Duodenal mucosa (tissue), 2 donors: ENCODE data around the gene ARMC2.

Experiments used
- H3K27ac ChIP-seq: one replicate; pipeline ENCODE4 v1.7.0; 2013; ENCODE audit warnings: low read depth, low read length
- H3K27me3 ChIP-seq, 2 donors: one replicate each; pipeline ENCODE4 v1.7.0; 2013; ENCODE audit warnings: low read length in 2 of 2, control low read depth in 1 of 2; ENCODE audit not compliant: insufficient read depth in 2 of 2, control insufficient read depth in 1 of 2
- H3K36me3 ChIP-seq, 2 donors: one replicate each; pipeline ENCODE4 v1.7.0; 2013; ENCODE audit warnings: low read length in 2 of 2, control low read depth in 1 of 2; ENCODE audit not compliant: insufficient read depth in 2 of 2, control insufficient read depth in 1 of 2
- H3K4me1 ChIP-seq, 2 donors: one replicate each; pipeline ENCODE4 v1.7.0; 2013; ENCODE audit warnings: low read length in 2 of 2, control low read depth in 1 of 2; ENCODE audit not compliant: insufficient read depth in 2 of 2, control insufficient read depth in 1 of 2
- H3K4me3 ChIP-seq, 2 donors: one replicate each; pipeline ENCODE4 v1.7.0; 2013; ENCODE audit warnings: low read length in 2 of 2, low read depth in 1 of 2
- H3K9ac ChIP-seq, 2 donors: one replicate each; pipeline ENCODE4 v1.7.0; 2013; ENCODE audit warnings: low read length in 2 of 2, low read depth in 1 of 2
- H3K9me3 ChIP-seq, 2 donors: one replicate each; pipeline ENCODE4 v1.7.0; 2013; ENCODE audit warnings: low read length in 2 of 2, control low read depth in 1 of 2; ENCODE audit not compliant: control insufficient read depth in 1 of 2

ARMC2 gene, protein sequence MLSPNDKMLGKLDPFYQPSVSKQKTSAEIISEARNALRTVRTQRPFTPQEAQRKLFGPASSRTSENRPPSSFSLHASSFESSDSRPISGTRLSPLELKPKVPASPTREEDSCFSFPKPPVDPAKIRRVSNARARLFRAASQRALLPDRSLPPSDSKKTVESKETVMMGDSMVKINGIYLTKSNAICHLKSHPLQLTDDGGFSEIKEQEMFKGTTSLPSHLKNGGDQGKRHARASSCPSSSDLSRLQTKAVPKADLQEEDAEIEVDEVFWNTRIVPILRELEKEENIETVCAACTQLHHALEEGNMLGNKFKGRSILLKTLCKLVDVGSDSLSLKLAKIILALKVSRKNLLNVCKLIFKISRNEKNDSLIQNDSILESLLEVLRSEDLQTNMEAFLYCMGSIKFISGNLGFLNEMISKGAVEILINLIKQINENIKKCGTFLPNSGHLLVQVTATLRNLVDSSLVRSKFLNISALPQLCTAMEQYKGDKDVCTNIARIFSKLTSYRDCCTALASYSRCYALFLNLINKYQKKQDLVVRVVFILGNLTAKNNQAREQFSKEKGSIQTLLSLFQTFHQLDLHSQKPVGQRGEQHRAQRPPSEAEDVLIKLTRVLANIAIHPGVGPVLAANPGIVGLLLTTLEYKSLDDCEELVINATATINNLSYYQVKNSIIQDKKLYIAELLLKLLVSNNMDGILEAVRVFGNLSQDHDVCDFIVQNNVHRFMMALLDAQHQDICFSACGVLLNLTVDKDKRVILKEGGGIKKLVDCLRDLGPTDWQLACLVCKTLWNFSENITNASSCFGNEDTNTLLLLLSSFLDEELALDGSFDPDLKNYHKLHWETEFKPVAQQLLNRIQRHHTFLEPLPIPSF

DNA sequence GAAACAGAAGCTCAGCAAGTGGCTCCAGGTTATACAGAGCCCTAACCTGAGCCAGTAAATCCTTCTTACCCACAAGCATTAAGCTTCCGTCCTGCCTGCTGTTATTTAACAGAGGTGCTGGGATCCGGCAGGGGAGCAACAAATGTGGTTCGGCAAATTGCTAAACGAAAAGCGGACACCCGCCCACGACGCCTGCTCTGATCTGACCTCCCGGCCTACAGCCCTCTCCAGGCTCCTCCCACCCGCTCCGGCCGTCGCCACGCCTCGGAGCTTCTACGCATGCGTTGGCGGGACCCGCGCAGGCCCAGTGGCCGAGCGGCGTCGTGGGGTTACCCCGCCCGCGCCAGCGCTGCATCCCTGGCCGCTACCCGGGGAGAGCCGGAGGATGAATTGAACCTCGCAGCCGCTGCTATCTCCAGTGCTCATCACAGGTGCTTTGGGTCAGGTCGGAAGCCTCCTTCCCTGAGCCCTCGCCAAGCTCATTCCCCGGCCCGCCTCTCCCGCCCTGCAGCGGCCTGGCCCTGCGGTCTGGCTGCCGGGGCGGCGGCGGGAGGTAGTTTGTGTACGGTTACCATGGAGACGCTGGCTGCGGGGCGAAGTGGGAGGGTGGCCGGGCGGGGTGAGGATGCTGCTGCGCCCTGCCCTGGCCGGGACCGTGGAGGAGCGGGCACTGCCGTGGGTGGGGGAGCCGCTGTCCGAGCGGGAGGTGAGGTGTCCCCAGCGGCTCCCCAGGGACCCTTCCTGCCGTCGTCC, at the start of gene ARMC2:
Gene ARMC2 (plus strand): TSS at position 307 of the 753 bp plus-strand sequence. CDS start 5,846 bp downstream, outside the sequence.
- H3K27me3 ChIP-seq, result no peaks in the 10 kb centered on the region
- peak within 1 kb of the TSS; percentile 79 to 83 for H3K4me3 ChIP-seq
- H3K36me3 ChIP-seq, result no peaks in the 10 kb centered on the region
- H3K4me1 ChIP-seq, result peaks cover 0 to 20% of the 10 kb centered on the region in 2 donors
- H3K9me3 ChIP-seq, result no peaks in the 10 kb centered on the region
- peak within 1 kb of the TSS; percentile 38 to 75 for H3K9ac ChIP-seq
- H3K27ac ChIP-seq, result peak within 1 kb of the TSS; percentile 35

DNA sequence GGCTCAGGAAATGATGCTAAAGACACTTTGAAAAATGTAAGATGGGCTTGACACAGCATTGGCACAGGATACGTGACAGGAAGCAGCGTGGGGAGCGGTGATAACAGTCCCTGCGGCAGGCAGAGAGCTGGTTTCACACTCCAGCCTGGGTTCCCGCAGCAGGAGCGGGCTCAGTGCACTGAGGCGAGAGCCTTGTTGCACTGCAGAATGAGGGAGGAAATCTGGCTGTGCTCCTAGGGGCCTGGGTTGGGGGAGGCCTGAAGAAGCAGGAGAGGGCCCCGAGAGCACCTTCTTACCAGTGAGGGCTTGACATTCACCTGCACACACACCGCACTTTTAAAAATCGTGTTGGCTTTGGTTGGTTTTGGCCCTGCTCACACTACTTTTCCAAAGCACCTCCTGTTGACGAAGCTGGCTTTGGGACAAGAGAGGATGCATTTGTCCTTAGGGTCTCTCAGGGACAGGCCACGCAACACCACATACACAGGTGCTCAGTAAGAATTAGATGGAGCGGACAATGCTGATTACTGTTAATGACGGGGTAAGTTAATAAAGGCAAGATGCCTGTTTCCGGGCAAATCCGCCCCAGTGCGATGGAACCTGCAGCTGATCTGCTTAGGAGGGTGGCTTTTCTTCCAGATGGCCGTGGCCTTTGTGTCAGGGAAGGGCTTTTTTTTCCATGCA, 49.4 kb upstream of the ARMC2 start:
- no peak overlapping the region for H3K9ac ChIP-seq
- H3K4me3 ChIP-seq, result no peak overlapping the region

DNA sequence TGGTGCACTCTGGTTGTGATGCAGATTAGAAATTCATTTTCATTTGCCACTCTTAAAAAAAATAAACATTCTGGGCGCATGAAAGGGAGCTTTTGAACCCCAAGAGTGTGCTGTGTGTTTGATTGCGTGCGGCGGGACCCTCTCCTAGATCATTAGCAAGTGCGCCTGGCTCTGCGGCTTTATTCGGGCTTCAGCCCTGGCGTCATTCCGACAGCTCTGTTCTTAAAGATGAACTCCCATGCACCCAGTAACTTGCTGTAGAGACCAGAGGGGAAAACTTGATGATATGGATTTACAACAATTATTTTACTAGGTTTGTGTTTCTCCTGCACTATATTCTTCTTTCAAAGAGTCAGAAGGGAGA, 48.9 kb upstream of the ARMC2 start:
- Histone ChIP-seq H3K27me3 (no peaks in the 10 kb centered on the region), H3K27ac (no peak overlapping the region), H3K9ac (no peak overlapping the region), H3K9me3 (no peaks in the 10 kb centered on the region), H3K4me3 (no peak overlapping the region), H3K4me1 (peaks cover 13 to 30% of the 10 kb centered on the region in 2 donors), H3K36me3 (no peaks in the 10 kb centered on the region)

More for the DNA sequence above, 49.4 kb upstream of the ARMC2 start:
- H3K9me3 ChIP-seq, result no peaks in the 10 kb centered on the region
- no peaks in the 10 kb centered on the region for H3K27me3 ChIP-seq
- H3K36me3 ChIP-seq, result no peaks in the 10 kb centered on the region
- H3K4me1 ChIP-seq, result peaks cover 13 to 30% of the 10 kb centered on the region in 2 donors
- no peak overlapping the region for H3K27ac ChIP-seq

DNA sequence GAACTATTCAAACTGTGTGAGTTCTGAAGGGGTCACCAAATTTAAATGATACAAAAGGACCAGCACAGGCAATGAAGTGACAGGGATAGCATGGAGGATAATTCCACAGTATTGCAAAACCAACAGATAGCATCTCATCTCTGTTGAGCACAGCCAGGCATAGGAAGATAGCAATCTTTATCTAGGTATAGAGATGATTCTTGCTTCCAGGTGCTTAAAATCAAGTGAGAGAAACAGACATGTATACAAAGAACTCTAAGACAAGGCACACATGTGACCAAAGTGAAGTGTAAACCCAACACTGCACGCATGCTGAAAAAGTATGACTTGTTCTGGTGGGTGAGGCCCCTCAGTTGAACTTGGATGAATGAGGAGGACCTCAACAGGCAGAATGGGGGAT, 48.4 kb upstream of the ARMC2 start:
- Histone ChIP-seq H3K36me3 (no peaks in the 10 kb centered on the region), H3K4me3 (no peak overlapping the region), H3K9me3 (no peaks in the 10 kb centered on the region), H3K27ac (no peak overlapping the region), H3K27me3 (no peaks in the 10 kb centered on the region), H3K4me1 (peaks cover 12 to 27% of the 10 kb centered on the region in 2 donors), H3K9ac (no peak overlapping the region)

DNA sequence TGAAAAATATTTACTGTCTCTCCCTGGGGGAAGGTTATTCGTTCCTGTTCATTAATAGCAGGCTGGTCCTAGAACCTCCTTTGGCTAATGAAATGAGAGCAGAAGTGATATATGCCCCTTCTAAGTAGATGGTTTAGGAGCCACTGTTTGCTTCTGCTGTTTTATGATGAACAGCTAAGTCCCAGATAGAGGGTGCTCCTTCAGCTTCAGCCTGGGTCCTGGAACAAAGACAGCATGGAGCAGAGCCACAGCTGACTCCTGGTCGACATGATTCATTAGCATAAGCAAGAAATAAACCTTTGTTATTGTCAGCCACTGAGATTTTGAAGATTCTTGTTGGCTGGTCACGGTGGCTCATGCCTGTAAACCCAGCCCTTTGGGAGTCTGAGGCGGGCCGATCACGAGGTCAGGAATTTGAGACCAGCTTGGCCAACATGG, 47.8 kb upstream of the ARMC2 start:
- no peak overlapping the region for H3K27ac ChIP-seq
- H3K9me3 ChIP-seq, result no peaks in the 10 kb centered on the region
- H3K4me3 ChIP-seq, result no peak overlapping the region
- H3K4me1 ChIP-seq, result peaks cover 8 to 23% of the 10 kb centered on the region in 2 donors
- H3K36me3 ChIP-seq, result no peaks in the 10 kb centered on the region
- no peaks in the 10 kb centered on the region for H3K27me3 ChIP-seq
- H3K9ac ChIP-seq, result no peak overlapping the region

DNA sequence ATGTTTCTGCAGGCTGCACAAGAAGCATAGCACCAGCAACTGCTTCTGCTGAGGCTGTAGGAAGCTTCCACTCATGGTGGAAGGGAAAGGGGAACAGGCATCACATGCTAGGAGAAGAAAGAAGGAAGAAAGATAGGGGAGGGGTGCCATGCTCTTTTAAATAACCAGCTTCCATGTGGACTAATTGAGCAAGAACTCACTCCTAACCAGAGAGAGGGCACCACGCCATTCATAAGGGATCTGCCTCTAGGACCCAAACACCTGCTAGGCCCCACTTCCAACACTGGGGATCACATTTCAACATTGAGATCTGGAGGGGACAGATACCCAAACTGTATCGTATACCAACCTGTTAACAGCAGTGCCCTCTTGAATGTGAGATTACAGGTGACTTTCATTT, 46.9 kb upstream of the ARMC2 start:
- H3K4me1 ChIP-seq, result peaks cover 17 to 30% of the 10 kb centered on the region in 2 donors

DNA sequence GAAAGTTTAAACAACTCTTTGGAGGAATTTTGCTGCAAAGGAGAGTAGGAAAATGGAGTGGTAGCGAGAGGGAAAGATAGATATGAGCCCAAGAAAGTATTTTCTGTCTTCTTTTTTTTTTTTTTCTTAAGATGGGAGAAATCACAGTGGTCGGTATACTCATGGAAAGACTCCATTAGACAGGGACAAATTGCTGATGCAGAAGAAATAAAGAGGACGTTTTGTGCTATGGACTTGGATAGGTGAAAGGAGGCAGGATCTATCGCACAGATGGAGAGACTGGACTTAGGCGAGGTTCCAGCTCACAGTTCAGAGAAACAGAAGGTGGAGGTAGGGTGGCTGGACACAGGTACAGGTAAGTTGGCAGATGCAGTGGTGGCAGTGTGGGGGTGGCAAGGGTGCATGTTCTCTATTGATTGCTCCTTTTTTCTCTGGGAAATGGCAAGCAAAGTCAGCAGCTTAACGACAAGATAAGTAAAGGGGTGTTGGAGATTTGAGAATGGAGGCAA, 44.2 kb upstream of the ARMC2 start:
- H3K4me1 ChIP-seq, result peaks cover 10 to 17% of the 10 kb centered on the region in 2 donors
- no peaks in the 10 kb centered on the region for H3K9me3 ChIP-seq
- no peak overlapping the region for H3K4me3 ChIP-seq
- no peak overlapping the region for H3K9ac ChIP-seq
- H3K27ac ChIP-seq, result no peak overlapping the region
- no peaks in the 10 kb centered on the region for H3K27me3 ChIP-seq
- H3K36me3 ChIP-seq, result no peaks in the 10 kb centered on the region

More for the DNA sequence above, 46.9 kb upstream of the ARMC2 start:
- Histone ChIP-seq H3K9me3 (no peaks in the 10 kb centered on the region), H3K36me3 (no peaks in the 10 kb centered on the region), H3K4me3 (peak overlapping the region in 1 of 2 donors; percentile 19), H3K27me3 (no peaks in the 10 kb centered on the region), H3K27ac (no peak overlapping the region), H3K9ac (no peak overlapping the region)

DNA sequence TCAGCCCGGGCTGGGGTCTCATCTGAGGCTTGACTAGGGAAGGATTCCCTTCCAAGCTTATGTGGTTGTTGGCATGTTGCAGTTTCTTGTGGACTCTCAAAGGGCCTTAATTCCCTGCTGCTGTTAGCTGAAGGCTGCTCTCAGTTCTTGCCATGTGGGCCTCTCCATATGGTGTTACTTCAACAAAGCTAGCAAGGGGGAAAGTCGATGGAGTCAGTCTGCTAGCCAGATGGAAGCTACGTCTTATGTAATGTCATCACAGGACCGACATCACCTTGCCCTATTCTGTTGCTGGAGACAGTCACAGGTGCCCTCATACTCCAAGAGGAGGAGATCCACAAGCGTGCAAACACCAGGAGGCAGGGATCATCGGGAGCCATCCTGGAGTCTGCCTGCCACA, 43.3 kb upstream of the ARMC2 start:
- H3K9ac ChIP-seq, result no peak overlapping the region
- H3K36me3 ChIP-seq, result no peaks in the 10 kb centered on the region
- H3K4me1 ChIP-seq, result peaks cover 10 to 17% of the 10 kb centered on the region in 2 donors

DNA sequence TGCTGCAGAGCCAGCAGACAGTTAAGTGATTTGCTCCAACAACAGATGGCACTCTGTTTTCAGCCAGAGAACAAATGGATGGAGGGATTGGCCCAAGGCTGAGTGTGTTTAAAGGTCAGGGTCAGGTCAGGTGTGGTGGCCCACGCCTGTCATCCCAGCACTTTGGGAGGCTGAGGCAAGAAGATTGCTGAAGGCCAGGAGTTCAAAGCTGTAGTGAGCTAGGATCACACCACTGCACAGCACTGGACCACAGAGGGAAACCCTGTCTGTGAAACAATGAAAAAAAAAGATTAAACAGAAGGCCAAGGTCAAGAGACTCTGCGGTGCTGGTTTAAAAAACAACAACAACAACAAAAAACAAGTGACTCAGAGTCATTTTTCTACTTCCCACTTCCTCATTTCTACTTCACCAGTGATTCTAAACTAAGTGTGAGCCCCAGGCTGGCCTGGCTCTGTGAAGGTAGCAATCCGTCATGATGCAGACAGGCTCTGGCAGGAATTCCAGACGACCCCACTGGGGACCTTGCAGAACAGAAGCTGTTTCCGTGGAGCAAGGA, 42.5 kb upstream of the ARMC2 start:
- peaks cover 10 to 17% of the 10 kb centered on the region in 2 donors for H3K4me1 ChIP-seq
- H3K4me3 ChIP-seq, result no peak overlapping the region
- no peaks in the 10 kb centered on the region for H3K36me3 ChIP-seq
- H3K9me3 ChIP-seq, result no peaks in the 10 kb centered on the region
- H3K27ac ChIP-seq, result no peak overlapping the region
- H3K9ac ChIP-seq, result no peak overlapping the region
- H3K27me3 ChIP-seq, result no peaks in the 10 kb centered on the region

More for the DNA sequence above, 43.3 kb upstream of the ARMC2 start:
- no peaks in the 10 kb centered on the region for H3K9me3 ChIP-seq
- no peak overlapping the region for H3K4me3 ChIP-seq
- H3K27me3 ChIP-seq, result no peaks in the 10 kb centered on the region
- no peak overlapping the region for H3K27ac ChIP-seq
